ENCODE results near the gene IZUMO4.
"Not testable (repeated sequence)": the region's sequence is repeated elsewhere in the genome, so short reads cannot be mapped to it uniquely, and the experiment has no call there.

IZUMO4 gene

DNA sequence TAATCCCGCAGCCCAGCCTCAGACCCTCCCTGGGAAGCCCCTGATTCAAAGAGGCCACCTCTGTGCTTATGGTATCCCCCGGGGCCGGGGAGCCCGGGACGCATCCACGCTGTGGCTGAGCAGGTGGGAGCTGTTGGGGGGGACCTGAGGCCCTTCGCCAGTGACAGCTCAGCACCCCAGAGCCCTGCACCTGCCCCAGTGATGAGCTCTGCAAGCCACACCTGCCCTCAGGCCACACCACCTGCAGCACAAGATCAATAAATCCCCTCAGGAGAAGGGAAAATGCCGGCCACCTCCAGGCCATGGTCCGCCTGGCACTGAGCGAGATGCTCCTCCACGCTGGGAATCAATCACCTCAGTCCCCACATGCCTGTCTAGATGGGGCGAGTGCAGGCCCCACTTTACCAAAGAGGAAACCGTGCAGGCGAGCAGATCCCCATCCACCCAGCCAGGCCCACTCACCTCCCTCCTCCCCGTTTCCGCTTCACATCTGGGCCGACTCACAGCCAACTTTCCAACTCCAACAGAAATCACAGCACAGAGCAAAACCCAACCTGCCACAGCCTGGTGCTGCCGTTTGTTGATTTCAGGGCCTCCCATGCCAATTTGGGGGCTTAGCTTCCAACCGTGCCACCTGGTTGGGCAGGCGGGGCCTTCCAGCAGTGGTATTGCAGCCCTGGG is 13.4 kb upstream of the IZUMO4 start:
- DNase-seq, result no peak

DNA sequence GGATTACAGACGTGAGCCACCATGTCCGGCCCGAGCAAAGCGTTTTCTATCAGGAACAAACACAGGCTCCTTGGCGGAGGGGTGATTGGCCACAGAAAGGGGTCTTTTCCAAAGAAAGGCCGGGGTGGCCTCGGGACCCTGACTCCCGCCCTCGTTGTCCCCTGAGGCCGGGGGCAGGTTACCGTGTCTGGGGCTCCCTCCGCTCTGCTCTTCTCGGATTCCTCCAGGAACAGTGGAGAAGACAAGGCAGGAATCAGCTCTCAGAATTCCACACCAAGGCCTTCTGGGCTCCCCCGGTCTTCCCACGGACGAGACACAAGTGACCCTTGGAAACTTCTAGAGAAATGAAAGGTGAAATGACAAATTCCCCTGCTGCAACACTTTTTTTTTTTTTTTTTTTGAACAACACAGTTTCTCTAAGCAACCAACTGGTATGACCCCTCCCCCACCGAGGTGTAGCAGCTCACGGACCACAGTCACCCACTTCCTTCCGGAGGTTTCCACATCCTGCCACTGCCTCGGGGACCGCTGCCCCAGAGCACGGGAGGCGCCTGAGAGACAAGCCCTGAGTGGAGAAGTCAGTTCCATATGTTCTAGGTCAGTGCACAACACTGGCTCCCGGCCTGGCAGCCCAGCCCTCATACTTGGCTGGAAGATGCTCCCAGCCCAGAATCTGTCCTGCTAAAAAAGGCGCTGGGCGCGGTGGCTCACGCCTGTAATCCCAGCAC is 11.6 kb upstream of the IZUMO4 start:
- no peak for DNase-seq

DNA sequence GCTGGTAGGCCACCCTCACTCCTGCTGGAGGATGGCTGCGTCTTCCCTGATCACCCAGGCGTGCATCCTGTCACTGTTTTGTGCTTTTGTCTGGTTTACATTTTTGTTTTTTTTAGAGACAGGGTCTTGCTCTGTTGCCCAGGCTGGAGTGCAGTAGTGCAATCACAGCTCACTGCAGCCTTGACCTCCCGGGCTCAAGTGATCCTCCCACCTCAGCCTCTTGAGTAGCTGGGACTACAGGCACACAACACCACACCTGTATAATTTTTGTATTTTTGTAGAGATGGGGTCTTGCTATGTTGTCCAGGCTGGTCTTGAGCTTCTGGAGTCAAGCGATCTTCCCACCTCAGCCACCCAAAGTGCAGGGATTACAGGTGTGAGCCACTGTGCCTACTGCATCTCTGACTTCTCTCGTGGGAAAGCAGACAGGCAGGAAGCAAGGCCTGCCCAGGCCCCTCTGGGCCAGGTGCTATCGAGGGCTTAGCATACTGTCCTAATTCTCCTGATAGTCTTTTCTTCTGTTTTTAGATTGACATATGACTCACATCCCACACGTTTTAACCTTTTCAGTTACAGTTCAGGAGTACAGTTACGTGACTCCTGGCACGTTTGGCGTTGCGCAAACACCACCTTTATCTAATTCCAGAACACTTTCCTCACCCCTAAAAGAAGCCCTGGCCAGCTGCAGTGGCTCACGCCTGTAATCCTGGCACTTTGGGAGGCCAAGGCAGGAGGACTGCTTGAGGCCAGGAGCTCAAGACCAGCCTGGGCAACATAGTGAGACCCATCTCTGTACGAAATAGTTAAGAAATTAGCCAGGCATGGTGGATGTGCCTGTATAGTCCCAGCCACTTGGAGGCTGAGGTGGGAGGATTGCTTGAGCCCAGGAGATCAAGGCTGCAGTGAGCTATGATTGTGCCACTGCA is 9.8 kb upstream of the IZUMO4 start:
- not testable (repeated sequence) for DNase-seq

DNA sequence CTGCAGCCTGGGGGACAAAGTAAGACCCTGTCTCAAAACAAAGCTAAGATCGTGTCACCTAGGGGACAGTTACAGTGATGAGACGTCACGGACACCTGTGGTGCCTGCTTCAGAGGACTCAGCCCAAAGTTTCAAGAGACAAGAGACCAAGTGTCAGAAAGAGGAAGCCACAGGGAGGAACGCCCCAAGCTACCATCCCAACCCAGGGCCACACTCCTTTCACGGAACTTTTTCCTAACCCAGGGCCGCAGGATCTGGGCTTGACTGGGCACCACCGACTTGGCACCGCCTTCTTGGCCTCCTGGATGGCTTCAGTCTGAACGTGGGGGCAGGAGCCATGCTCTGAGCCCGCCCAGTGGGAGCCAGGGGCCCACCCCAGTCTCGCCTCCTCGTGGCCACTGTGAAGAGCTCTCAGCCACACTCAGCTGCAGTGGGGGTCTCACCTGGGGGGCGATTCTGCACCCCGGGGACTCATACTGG is 9.1 kb upstream of the IZUMO4 start:
- DNase-seq, result no peak

DNA sequence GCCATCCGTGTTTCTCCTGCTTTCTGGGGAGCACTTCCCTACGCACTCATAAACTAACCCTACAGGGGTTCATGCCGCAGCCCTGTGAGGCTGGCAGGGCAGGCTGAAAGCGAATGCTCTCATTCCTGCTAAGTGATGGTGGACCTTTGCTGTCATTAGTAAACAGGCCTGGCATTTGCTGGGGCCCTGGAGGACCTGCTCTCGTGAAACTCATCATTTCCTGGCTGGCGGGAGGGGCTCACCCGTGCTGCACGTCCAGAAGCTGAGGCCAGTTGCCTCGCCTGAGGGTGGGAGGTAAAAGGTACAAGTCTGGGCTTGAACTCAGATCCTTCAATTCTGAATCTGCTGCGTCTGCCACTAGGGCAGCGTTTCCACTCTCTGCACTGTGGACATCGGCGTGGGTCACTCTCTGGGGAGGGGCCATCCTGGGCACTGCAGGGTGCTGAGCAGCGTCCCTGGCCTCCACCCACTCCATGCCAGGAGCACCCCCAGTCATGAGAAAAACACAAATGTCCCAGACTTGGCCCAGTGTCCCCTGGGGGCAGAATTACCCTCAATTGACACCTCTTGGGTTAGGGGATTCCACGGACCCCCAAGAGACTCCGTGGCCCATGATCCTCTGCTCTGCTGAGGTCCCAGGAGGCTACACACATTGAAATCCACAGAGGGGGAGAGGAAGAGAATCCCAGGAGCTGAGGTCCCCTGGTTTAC is 7.6 kb upstream of the IZUMO4 start:
- no peak for DNase-seq

DNA sequence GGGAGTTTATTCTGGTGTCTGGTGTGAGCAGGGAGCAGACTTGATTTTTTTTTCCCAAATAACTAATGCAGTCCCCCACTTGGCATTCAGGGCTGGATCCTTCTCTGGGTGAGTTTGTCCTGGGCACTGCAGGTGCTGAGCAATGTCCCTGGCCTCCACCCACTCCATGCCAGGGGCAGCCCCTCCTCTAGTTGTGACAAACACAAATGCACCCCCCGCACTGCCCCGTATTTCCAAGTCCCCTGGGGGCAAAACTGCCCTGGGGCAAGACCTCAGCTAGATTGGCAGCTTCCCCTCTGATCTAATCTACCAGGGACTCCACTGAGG is 7.0 kb upstream of the IZUMO4 start:
- no peak for DNase-seq

DNA sequence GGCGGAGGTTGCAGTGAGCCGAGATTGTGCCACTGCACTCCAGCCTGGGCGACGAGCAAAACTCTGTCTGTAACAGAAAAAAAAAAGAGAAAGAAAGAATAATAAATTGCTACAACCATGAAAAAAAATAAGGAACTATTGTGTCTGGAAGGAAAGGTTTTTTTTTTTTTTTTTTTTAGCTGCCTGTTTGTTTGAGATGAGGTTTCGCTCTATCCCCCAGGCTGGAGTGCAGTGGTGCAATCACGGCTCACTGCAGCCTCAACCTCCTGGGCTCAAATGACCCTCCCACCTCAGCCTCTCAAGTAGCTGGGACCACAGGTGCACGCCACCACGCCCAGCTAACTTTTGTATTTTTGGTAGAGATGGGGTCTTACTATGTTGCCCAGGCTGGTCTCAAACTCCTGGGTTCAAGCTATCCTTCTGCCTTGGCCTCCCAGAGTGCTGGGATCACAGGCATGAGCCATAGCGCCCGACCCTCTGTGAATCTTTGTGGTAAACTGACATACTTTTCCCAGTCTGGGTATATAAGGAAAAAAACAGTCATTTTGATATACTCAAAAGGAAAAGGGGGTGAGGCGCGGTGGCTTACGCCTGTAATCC is 4.7 kb upstream of the IZUMO4 start:
- not testable (repeated sequence) for DNase-seq

DNA sequence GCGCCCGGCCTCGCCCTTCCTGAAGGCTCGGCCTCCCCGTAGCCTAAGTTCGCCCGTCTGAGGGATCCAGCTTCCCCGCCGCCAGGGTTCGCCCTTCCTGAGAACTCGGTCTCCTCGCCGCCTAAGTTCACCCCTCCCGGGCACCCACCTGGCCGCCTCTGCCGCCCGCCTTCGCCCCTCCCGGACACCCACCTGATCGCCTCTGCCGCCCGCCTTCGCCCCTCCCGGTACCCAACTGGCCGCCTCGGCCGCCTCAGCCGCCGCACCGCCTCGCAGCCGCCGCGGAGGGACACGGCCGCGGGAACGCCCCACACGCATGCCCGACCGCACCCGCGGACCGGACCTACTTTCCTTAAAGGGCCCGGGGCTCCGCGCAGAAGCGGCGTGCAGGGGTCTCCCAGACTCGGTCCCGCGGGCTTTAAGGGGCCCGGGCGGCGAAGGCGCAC is 658 bp upstream of the IZUMO4 start, which contains the start of gene MOB3A:
Gene MOB3A, minus strand, starts transcription at position 293 of the 446 bp plus-strand sequence. CDS start 17,766 bp downstream, outside the sequence.
- peak; percentile 71 for DNase-seq

DNA sequence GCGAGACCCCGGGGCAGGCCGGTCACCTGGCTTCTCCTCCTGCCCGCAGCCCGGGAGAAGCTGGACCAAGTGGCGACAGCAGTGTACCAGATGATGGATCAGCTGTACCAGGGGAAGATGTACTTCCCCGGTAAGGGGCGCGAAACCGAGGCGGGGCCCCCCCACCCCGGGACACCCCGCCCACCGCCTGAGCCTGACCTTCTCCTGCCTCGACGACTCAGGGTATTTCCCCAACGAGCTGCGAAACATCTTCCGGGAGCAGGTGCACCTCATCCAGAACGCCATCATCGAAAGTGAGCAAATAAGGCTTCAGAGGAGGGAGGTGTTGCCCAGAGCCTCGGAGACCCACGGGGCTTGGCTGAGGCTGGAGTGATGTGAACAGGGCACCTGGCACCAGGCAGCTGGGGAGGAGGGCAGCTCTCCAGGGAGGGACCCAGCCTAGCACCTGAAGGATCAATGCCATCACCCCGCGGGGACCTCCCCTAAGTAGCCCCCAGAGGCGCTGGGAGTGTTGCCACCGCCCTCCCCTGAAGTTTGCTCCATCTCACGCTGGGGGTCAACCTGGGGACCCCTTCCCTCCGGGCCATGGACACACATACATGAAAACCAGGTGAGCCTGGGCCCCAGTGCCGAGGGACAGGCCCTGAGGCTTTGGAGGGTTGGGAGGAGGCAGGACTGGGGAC is 629 bp downstream of the IZUMO4 start:
- DNase-seq, result no peak

DNA sequence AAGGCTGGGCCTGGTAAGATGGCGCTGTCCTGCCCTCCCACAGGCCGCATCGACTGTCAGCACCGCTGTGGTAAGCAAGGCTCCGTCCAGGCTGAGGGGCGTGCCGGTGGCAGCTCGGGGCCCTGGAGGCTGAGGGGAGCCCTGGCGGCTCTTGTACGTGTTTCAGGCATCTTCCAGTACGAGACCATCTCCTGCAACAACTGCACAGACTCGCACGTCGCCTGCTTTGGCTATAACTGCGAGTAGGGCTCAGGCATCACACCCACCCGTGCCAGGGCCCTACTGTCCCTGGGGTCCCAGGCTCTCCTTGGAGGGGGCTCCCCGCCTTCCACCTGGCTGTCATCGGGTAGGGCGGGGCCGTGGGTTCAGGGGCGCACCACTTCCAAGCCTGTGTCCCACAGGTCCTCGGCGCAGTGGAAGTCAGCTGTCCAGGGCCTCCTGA is 1.2 kb downstream of the IZUMO4 start:
- DNase-seq, result no peak

DNA sequence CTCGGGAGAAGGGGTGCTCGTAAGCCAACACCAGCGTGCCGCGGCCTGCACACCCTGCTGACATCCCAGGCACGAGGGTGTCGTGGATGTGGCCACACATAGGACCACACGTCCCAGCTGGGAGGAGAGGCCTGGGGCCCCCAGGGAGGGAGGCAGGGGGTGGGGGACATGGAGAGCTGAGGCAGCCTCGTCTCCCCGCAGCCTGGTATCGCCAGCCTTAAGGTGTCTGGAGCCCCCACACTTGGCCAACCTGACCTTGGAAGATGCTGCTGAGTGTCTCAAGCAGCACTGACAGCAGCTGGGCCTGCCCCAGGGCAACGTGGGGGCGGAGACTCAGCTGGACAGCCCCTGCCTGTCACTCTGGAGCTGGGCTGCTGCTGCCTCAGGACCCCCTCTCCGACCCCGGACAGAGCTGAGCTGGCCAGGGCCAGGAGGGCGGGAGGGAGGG is 2.4 kb downstream of the IZUMO4 start:
- no peak for DNase-seq

DNA sequence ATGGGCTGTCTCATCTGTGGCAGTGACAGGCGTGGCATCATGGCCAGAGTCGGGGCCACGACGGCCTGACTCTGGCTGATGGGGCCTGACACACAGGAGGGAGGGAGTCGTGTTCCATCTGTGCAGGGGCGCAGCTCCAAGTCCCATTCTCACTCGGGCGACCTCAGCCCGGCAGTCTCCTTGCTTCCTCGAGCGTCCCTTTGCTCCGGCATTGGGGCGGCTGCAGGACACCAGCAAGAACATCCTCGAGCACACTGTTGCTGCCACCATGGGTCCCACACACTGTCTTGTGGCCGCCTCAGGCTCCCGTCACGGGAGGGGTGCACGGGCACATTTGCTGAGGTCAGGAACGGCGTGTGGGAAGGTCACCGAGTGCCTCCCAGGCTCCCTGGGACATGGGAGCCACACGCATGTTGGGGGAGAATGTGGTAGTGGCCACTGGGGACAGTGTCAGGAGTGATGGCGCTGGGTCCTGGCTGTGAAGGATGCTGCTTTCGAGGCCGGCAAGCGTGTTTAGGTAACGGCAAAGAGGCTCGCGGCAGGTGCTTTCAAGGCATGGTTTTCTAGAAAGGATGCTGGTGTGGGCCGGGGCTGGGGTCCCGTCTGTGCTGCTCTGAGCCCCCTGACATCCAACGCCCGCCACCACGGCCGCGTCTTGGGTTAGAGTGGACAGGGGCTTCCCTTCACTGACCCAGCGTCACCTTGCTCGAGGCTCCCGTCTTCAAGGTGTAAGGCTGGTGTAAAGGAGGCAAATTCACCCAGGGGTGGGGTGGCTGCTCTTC is 3.4 kb downstream of the IZUMO4 start:
- DNase-seq, result no peak

DNA sequence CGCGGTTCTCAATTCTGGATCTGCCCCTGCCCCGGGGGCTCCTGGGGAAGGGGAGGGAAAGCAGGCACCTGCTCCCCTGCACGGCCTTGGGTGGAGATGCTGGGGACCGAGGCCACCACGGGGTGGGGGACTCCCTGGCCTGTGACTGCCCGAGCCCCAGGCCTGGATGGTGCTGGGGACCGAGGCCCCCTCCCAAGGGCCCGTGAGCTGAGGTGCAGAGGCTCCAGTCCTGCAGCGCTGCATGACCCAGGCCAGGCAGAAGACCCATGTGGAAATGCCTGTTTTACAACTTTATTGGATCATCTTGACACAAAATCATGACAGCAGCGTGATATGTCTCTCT is 4.0 kb downstream of the IZUMO4 start:
- DNase-seq, result no peak

DNA sequence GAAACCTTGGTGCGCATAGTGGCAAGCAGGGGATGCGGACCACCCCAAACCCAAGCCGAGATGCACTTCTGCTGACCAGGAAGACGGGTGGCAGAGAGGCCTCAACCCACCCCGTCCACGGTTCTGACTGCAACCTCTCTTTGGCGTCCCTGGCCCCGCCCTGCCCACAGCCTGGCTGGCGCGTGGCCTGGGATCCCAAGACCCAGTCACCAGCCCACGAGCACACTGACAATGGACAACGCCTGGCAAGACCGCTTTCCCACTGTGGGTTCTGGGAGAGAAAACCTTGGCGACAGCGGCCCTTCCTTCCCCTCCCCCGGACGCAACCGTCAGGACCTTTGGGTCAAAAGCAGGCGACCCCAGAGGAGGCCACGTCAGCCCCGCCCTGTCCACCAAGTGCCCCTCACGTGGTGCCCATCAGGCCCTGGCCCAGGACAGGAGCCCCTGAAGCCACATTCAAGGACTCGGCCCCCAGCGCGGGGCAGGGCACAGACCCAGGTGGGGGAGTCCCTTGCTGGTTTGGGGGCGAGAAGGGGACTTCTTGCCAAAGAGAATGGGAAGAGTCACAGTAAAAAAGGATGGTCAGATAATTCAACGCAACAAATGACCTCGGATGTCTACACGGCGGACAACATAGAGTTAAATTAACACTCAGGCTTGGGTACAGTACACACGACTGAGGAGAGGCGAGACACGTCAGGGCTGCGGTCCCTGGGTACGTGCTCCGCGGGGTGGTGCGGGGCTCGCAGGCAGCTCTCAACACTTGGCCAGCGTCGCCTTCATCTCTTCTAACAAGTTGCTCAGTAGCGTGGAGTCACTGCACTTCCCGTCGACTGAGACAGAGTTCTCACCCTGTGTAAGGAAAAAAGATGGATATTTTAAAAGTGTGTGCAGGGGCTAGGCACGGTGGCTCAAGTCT is 5.0 kb downstream of the IZUMO4 start:
- DNase-seq, result no peak

DNA sequence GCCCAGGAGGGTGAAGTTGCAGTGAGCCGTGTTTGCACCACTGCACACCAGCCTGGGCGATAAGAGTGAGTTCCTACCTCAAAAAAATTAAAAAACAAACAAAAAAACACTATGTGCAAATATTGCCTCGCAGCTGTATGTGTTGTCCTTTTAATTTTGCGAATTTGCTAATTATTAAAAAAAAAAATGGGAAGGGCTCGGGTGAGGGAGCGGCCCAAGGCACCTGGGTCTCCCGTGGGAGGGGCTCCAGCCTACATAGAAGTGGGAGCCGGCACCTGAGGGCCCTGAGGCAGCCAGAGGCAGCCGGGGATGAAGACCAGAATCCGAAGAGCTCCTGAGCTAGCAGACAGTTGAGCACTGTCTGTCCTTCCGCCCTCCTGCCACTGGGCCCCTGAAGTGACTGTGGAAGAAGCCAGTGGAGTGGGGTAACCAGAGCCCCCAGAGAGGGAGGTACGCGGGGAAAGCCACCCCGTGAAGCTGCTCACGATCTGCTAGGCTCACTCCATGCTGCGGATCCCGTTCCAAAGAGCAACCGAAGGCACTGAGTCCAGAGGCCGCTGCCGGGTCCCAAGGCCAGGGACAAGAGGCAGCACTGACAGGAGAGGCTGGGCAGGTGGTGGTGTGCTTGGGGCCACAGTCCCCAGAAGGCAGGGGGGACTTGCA is 6.5 kb downstream of the IZUMO4 start:
- DNase-seq, result no peak

DNA sequence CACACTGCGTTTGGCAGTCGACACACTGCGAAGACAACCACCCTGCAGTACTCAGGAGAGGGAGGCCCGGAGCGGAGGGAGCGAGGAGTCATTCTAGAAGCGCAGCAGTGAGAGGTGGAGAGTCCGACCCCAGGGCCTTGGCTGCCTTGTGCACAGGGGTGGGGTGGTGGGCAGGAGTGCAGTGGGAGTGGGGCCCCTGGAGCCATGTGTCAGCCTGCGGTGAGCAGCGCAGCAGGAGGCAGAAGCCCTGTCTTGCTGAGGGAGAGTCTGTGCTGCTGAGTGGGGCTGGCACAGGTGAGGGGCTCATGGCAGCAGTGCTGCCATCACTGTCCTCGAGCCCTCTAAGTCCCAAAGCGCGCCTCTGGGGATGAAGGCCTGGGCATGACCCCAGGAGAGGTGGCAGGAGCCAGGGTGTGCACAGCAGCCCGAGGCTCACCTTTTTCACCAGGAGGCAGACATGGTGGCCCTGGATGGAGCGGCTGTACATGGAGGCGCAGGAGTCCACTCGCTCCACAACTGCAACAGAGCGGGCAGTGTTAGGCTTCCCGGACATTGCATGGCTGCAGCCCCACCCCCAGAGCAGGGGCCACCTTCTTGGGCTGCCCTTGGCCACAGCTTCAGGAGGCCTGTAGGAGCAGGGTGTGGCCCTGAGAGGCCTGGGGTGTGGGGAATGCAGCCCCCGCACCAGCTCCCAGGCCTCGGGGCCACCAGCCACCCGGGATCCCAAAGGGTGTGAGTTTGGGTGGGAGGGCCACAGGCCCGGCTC is 11.7 kb downstream of the IZUMO4 start:
- no peak for DNase-seq

DNA sequence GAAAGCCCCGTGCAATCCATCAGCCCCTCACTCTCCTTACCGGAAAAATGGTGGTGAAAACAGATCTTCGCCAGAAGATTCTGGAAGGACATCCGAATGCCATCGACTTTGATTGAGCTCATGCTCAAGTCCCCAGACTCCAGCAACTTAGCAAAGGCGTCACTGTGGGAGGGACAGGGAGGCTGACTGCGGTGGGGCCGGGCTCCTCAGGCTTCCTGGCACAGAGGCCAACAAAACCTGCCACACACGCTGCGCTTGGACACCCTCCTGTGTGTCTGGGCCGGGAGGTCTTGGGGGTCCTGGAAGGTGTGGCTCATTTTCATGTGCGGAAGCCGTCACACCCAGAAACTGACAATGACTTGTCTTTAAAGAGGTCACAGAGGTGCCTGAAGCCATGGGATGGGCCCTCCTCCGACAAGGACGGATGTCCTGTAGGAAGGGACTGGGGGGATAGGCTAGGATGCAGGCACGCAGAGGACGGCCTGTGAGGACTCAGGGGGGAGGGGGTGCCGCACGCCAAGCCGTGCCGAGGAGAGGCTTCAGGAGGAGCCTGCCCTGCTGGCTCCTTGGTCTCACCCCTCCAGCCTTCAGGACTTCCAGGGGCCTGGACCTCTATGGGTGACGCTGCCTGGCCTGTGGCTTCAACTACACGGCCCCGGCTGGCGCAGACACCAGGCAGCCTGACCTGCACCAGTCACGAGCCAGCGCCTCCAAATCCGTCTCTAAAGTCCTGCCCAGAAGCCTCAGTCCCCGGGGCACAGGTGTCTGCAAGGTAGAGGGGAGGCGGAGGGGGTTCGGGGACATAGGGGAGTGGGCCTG is 12.5 kb downstream of the IZUMO4 start:
- no peak for DNase-seq

All from DMS153 (cell line).